ENCODE results near the gene SLC19A1.

The SLC19A1 gene

DNA sequence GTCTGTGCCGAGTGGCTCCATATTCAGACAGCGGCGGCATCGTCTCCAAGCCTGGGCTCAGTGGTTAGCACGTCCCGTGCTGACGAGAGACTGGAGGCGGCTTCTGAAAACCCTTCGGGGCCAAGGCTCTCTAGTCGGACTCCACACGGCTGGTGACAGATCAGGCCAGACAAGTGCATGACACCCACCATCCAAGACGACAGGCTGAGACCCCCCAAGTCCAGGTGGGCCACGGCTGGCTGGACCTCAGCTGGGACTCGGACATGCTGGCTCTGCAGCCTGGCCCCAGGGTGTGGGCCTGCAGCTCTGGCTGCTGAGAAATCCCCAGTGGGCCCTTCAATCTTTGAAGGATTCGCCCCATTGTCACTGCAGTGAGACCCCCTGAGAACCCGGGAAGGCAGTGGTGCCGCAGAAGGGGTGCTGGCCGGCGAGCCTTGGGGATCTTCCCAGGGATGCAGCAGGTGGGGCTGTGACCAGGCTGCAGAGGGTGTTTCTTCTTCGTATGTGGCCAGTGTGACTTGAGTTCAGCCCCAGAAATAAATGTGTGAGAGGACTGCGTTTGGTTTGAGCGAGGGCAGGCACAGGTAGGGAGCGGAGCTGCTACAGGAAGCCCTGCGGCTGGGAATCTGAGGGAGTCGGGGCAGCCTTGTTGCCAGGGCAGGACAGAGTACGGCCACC lies 15.9 kb upstream of the SLC19A1 start:
- no peak for DNase-seq (ENCODE audit: low read depth in 2 of 3, low spot score in 1 of 3)

DNA sequence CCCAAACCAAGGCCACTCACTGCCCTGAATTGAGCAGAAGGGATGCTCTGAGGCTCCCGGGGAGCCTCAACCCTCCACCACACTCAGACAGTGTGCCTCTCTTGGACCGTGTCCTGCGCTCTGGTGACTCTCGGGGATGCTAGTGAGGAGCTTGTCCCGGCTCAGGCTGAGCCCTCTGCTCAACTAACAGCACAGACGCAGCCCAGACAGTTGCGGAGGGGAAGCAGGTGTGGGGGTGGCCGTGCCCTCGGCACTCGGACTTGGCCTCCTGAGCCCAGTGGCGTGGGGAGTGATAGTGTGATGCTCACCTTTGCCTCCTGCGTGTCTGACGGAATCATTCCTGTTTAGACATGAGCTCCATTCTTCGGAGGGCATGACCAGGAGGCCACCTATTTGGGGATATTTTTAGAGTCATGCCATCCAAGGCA lies 15.4 kb upstream of the SLC19A1 start:
- DNase-seq (ENCODE audit: low read depth in 2 of 3, low spot score in 1 of 3), result no peak

DNA sequence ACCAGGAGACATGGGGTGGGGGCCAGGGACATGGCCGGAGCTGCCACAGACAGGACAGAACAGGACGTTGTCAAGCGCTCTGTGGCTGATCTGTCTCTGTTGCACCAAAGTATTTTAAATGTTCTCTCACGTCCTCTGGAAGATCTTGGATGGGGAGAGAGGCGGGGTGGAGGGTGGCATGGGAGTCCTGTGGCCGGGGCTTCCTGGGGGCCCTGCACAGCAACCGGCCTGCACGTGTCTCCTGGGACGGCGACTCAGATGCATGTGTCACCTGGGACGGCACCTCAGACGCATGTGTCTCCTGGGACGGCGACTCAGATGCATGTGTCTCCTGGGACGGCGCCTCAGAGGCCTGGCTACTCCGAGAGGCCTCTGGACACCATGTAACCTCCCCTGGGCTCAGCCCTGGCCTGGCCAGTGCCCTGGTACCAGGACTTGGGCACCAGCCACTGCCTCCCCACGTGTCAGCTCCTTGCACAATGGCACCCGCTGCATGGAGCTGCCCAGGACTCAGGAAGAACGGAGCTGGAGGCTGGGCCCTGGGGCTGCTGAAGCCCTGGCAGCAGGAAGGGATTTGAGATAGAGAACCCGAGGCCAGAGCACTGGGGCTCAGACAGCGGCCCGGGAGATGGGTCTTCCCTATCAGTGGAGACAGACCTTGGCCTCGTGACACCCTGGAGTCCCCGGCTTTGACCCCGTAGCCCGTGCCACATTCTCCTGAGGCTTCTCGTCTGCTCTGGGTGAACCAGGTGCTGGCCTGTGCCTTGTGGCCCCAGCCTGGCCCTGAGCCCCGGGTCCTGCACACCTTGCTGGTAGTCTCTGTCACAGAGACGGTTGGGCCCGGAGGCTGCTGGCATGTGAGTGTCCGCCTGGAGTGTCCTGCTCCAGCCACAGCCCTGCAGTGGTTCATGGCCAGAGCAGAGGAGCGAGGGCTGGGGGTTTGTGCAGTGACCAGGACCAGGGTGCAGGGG lies 14.7 kb upstream of the SLC19A1 start:
- no peak for DNase-seq (ENCODE audit: low read depth in 2 of 3, low spot score in 1 of 3)

DNA sequence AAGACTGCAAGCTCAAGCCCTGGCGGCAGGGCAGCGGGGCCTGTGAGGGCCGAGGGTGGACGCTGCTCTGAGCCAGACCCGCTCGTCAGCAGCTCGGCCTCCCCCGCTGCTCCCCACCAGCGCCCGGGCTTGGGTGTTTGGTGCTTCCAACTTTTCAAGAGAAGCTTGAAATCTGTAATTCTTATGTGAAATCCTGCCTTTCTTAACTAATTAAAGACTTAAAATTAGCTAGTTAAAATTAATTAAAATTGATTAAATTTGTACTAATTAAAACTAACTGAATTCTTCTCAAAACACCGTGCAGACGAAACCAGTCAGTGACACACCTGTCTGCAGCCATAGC lies 14.0 kb upstream of the SLC19A1 start:
- no peak for DNase-seq (ENCODE audit: low read depth in 2 of 3, low spot score in 1 of 3)

DNA sequence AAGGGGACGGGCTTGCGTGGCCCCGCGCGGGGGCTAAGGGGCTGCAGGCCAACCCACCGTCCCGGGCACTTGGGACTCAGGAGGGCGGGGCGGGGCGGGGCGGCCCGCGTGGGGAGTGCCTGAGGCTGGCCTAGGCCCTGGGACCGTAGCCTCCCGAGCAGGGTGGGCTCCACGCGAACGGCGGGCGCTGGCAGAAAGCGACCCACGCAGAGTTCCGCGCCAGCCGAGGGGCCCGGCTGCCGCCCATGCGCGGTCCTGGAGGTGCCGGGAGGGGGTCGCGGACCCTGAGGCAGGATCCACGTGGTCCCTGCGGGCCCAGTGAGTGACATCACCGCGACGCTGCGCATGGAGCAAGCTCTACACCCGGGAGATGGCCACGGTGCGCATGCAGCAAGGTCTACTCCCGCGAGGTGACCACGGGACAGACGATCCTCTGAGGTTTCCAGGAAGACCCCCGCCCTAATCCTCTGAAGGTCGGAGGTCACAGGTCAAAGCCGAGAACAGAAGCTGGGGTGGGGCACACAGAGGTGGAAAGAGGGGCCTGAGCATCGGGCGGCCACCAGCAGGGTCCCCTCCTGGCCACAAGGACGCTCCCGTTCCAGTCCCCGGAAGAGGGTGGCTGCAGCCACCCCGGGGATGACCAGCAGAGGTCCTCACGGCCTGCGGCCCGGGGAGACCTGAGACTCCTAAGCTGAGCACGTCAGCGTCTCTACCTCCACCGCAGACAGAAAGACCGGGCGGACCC lies 13.5 kb upstream of the SLC19A1 start:
- DNase-seq (ENCODE audit: low read depth in 2 of 3, low spot score in 1 of 3), result peak in 2 of 3 donors; percentile 48 to 56

DNA sequence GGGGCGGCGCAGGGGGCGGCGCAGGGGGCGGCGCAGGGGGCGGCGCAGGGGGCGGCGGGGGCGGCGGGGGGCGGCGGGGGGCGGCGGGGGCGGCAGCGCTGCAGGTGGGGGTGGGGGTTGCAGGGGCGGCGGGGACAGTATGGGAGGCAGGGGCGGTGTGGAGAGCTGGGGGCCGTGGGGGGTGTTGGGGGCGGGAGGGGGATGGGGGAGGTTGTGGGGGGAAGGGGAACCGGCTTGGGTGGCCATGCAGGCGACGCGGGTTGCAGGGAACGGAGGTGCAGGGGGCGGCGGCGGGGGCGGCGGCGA lies 13.0 kb upstream of the SLC19A1 start:
- DNase-seq (ENCODE audit: low read depth in 2 of 3, low spot score in 1 of 3), result no peak

DNA sequence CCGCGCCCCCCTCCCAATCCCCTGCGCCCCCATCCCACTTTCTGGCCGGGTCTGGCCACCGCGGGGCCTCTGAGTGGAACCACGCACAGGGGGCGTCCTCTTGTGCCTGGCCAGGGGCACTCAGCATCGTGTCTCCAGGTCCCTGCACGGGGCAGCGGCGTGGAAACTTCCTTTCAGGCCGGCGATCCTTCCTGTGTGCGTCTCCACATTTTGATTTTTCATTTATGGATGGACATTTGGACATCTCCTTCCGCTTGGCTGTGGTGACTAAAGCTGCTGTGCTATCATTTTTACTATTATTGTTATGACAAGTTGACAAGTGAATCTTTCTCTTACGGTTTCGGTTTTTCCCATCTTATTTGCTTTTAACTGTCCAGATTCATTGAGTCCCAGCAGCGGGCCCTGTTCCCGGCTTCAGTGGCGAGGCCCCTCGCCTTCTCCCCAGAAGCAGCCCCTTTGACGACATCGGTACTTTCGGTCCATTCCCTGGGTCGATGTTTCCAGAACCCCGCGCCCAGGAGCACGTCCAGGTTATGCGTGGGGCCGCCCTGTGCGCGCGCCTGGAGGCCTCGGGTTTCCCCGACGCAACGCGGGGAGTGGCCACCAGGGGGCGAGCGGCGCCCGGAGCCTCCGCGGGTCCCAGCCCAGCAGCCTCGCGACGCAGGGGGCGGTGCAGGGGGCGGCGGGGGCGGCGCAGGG lies 12.4 kb upstream of the SLC19A1 start:
- peak; percentile 74 to 92 (median 75) for DNase-seq (ENCODE audit: low read depth in 2 of 3, low spot score in 1 of 3)

DNA sequence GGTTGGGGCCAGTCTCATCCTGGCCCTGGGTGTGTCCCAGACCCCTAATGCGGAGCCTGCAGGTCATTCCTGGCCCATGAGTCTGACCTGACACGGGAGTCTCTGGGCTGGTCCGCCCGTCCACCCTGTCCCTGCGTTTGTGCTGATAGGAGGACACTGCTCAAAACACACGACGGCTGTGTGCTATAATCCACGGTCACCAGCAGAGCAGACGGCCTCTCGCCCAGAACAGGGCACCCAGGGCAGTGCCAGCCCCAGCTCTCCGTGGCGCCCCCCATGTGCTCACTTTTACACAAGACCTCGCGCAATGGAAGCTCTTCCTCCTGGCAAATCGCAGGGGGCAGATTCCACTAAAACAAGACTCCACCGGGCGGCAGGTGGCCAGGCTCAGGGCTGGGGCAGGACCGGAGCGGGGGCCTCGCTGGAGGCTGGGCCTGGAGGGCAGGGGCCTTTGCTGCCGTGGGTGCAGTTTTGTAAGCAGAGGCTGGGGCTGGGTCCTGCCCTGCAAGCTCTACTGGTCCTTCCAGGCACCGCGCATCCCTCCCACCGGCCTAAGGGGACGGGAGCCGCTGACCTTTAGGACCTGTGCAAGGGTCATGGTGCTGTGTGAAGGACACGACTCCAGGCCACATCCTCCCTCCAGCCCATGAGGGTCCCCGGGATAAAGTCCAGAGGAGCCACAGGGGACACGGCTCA lies 10.6 kb upstream of the SLC19A1 start:
- no peak for DNase-seq (ENCODE audit: low read depth in 2 of 3, low spot score in 1 of 3)

DNA sequence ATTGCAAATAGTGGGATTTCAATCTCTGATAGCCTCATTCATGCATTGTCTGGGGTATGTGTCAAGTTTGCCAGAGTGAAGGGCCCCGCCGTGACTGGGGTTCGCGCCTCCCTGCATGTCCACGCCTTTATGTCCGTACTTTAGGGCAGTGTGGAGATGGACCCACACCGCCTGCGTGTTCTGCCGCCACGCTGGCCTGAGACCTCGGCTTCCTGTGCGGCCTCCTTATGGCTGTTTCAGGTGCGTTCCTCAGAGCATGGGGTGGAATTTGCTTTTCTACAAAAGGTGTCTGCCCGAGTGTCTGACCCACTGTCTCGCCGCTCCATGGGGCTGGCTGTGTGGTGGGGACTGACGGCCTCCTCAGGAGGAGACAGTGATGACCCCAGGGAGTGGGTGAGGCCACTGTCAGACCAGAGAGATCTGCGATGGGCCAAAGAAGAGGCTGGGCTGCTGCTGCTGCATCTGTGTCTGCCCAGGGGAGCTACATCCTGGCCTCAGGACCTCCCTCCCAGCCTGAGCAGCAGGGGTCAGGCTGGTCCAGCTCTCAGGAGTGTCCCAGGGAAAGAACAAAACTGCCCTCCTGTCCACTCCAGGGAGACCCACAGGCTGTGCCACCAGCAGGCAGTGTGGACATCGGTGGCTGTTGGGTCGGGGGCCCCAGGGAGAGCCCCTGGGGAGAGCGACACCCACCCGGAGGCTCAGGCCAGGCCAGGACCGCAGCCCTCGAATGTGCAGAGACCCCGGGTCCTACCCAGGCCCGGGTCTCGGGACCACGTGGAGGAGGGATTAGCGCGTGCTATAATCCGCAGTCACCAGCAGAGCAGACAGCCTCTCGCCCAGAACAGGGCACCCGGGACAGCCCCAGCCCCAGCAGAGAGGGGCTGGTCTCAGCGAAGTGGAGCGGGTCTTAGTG lies 9.8 kb upstream of the SLC19A1 start:
- DNase-seq (ENCODE audit: low read depth in 2 of 3, low spot score in 1 of 3), result no peak

DNA sequence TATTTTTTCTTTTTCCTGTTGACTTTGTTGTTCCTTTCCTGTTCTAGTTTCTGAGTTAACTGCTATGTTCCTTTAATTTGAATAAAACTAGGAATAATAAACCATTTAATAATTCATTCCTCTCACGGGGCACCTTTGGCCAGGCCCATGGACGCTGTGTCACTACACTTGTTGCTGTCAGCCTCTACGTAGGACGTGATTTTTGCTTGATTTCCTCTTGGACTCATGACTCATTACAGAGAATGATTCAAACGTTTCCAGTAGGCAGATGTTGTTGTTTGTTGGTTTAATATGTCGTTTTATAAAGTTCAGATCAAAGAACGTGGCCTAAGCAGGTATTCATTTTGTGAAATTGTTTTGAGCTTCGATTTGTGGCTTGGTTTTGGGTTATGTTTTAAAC lies 9.1 kb upstream of the SLC19A1 start:
- peak in 1 of 3 donors; percentile 44 for DNase-seq (ENCODE audit: low read depth in 2 of 3, low spot score in 1 of 3)

DNA sequence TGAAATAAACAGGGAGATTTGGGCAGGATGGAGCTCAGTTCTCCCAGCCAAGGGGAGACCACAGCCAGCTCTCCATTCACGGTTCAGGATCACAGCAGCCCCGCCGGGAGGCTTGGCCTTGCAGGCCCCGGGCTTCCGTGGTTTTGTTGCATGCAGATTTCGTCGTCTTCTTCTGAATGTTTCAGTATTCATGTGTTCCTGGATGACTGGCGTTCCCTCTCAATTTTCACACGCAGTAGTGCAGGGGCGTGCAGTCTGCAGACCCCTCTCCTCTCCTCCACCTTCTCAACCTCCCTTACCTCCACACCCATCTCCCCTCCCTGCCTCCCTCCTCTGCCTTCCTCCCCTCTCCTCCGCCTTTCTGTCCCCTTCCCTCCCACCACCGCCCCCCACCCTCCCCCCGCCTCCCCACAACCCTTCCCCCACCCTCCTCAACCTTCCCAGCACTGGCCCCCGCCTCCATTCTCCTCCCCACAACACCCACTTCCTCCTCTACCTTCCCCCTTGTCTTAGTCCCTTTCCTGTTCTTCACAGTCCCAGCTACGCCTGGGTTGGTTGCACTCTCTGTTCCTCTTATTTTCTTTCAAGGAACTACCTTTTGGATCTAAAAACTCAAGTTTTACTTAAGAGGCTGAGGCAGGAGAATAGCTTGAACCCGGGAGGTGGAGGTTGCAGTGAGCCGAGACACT lies 8.4 kb upstream of the SLC19A1 start:
- DNase-seq (ENCODE audit: low read depth in 2 of 3, low spot score in 1 of 3), result peak; percentile 48 to 61 (median 55)

DNA sequence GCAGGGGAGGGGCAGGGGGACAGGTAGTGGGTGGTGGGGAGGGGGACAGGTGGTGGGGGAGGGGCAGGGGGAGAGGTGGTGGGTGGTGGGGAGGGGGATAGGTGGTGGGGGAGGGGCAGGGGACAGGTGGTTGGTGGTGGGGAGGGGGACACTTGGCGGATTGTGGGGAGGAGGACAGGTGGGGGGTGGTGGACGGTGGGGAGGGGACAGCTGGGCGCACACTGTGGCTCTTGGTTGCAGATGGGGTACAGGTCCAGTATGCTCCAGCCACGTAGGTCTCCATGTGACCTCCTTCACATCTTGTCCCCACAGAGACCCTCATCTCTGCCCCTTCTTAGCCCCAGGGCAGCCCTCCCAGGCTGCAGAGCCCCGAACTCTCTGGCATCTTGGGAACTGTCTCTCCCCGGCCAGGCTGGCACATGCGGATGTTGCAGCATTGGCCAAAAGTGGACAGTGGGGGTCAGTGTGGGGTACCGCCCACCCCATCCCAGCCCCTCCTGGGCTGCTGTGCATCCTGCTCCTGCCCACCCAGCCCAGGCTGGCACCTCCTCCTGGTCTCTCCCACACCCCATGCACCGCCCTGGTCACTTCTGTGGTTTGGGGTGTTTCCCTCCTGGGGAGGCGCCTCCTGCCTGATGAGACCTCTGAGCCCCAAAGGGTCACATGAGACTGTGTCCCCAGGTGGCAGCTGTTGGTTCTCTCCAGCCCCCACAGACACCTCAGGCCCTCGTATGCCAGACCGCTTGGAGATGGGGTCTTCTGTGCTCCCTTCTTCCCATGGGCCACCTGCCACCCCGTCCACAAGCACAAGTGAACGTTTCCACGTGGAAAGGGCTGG lies 7.6 kb upstream of the SLC19A1 start:
- DNase-seq (ENCODE audit: low read depth in 2 of 3, low spot score in 1 of 3), result no peak

DNA sequence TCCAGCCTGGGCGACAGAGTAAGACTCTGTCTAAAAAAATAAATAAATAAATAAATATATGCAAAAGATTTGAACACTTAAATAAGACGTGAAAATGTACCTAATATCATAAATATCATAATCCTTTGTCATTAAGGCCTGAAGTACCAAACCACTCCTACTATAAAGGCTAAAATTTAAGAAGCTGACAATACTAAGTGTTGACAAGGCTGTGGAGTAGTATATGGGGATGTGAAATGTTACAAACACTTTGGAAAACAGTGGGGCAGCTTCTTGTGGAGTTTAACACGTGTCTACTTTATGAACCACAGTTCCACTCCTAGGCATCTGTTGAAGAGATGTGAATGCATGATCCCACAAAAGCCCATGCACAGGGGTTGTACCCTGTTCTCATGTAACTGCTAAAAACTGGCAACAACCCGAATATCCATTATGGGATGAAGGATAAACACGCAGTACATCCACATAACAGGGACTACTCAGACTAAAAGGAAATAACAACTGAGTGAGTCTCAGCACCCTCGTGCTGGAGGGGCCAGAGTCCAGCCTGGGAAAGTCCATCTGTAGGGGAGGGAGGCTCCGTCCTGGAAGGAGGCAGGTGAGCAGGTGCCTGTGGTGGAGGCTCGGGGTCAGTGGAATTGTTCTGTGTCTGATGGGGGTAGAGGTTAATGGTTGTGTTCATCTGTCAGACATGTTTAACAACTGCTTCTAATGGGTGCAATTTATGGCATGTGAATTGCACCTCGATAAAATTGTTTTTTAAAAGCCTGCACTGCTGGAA lies 6.7 kb upstream of the SLC19A1 start:
- no peak for DNase-seq (ENCODE audit: low read depth in 2 of 3, low spot score in 1 of 3)

DNA sequence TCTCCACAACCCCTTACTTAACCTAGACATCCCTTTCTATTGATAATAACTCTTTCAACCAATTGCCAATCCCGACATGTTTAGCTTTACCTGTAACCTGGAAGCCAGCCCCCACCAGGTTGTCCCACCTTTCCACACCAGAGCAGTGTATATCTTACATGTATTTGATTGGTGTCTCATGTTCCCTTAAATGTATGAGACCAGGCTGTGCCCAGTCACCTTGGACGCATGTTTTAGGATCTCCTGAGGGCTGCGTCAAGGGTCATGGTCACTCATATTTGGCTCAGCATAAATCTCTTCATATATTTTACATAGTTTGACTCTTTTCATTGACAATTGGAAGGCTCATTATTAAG lies 5.3 kb upstream of the SLC19A1 start:
- DNase-seq (ENCODE audit: low read depth in 2 of 3, low spot score in 1 of 3), result no peak

DNA sequence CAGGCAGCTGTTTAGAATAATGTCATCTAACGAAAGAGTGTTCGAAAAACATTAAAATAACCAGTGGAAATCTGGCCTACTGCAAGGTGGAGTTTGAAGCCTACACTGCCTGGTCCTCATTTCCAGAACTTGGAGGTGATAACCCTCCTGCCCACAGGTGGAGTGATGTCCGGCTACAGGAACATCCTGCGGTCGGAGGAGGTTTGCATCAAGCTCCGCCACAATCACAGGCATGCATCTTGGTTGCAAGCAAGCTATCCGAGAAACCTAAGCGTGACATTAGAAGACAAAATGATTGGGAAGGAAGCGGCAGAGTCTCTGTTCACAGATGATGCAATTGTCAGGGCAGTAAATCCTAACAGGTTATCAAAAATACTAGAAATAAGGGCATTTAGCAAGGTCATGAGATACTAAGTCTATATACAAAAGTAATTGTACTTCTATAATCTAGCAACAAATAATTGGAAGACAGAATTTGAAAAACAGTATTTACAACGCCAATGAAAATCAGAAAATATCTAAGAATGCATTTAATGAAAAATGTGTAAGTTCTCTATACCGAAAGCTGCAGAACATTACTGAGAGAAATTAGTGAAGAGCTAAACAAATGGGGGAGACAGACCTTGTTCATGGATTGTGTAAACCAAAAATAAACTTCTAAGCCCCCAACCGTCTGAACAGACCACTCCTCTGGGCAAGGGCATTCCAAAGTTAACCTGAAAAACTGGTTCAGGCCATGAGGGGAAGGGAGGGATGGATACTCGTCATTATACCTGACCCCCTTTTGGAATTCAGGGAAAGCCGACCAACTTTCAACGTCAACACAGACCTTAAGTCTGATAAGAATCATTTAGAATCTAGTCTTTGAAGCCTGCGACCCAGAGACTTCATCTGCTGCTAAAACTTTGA lies 4.7 kb upstream of the SLC19A1 start:
- DNase-seq (ENCODE audit: low read depth in 2 of 3, low spot score in 1 of 3), result no peak

DNA sequence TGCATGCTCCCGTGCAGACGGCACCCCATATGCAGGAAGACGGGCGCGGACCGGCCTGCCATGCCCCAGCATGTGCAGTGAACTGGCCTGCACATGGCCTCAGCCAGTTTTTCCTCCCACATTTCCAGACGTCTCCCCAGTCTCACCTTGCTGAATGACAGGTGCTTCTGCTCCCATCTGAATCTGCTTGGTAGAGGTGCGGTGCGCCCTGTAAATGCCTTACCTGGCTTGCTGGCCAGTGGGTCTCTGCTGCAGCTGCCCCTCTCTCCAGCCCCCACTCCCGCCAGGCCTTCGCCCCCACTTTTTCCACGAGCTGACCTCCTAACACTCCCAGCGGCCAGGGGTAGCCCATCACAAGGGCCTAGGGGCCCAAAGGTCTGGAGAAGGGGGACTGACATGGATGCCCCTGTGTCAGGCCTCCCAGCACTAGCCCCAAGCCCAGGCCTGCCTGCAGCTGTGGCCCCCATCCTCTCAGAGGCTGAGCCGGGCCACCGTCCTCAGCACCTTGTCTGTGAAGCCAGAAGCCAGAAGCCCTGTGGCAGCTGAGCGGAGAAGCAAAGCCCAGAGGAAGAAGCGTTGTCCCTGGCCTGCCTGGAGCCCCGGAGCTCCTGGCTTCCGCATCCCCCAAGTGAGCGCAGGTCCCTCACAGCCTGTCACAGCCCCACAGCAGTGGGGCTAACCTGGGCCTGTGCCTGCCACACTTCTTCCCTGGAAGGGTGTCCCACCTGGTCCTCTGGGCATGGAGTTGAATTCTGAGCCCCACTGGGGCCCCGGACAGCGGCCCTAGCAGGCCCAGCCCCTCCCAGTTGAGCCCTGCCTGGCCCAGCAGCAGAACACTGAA lies 3.7 kb upstream of the SLC19A1 start:
- DNase-seq (ENCODE audit: low read depth in 2 of 3, low spot score in 1 of 3), result no peak
